Activated CD4-positive, alpha-beta memory T cell treated with anti-CD3 and anti-CD28 coated beads, Interleukin-2, amount 10 ng/mL, durations not matched to agents 7 days and 5 days (primary cell): Measurements from ENCODE around the gene TBC1D5. TPM values are rescaled to one million over a fixed set of nuclear protein-coding genes. Genes with fewer than 3 reads are reported as not detected.
"Not testable (repeated sequence)": the region's sequence is repeated elsewhere in the genome, so short reads cannot be mapped to it uniquely, and the experiment has no call there.

ENCODE experiments used
- CTCF ChIA-PET: fragments of 350-600 bp; sonication (Branson Sonifier 250); formaldehyde crosslinking; loops from one replicate; lab custom pipeline; 2021; ENCODE audit warnings: antibody characterized with exemption, inconsistent platforms; lab: Charles Lee
- POLR2A ChIA-PET: fragments of 350-600 bp; sonication (Branson Sonifier 250); formaldehyde crosslinking; loops from one replicate; lab custom pipeline; 2021; ENCODE audit warnings: antibody characterized with exemption; lab: Charles Lee
- DNase-seq: peaks from one replicate; pipeline ENCODE4 v3.0.0-alpha.2; 2020
- H3K27ac Mint-ChIP-seq: one replicate; pipeline ENCODE4 v1.8.0; 2021; ENCODE audit warnings: mild to moderate bottlenecking, mixed read lengths
- H3K27me3 Mint-ChIP-seq: one replicate; pipeline ENCODE4 v1.8.0; 2021; ENCODE audit warnings: mixed read lengths
- H3K36me3 Mint-ChIP-seq: one replicate; pipeline ENCODE4 v1.8.0; 2021; ENCODE audit warnings: low read depth, mixed read lengths
- H3K4me1 Mint-ChIP-seq: one replicate; pipeline ENCODE4 v1.8.0; 2021; ENCODE audit warnings: mixed read lengths
- H3K4me3 Mint-ChIP-seq: one replicate; pipeline ENCODE4 v1.8.0; 2021; ENCODE audit warnings: mild to moderate bottlenecking, mixed read lengths
- H3K9me3 Mint-ChIP-seq: one replicate; pipeline ENCODE4 v1.8.0; 2021; ENCODE audit warnings: mixed read lengths
- total RNA-seq, 2 experiments: library from RNA; stranded (reverse); gene quantifications; one replicate each; pipeline ENCODE4 v1.2.3, GENCODE V29; 2021

TBC1D5 gene
- total RNA-seq, 2 experiments from 2014 or later, result 49.9 to 50.8 TPM

- peaks cover 8% of the 10 kb centered on the region for H3K36me3 Mint-ChIP-seq
- ChIA-PET POLR2A (no interaction called here), CTCF (no interaction called here)
- H3K4me3 Mint-ChIP-seq, result no peak overlapping the region
- H3K27me3 Mint-ChIP-seq, result peaks cover 3% of the 10 kb centered on the region
- peaks cover 14% of the 10 kb centered on the region for H3K4me1 Mint-ChIP-seq
- no peak for DNase-seq
- H3K9me3 Mint-ChIP-seq, result peaks cover 6% of the 10 kb centered on the region
- H3K27ac Mint-ChIP-seq, result no peak overlapping the region
Measured at GRCh38 chr3:17140670-17141505, 601.5 kb downstream of the TBC1D5 start.

GRCh38 chr3:17138246-17139039 lies 604.0 kb downstream of the TBC1D5 start:
- no peak for DNase-seq
- Mint-ChIP-seq H3K4me3 (no peak overlapping the region), H3K36me3 (peaks cover 5% of the 10 kb centered on the region), H3K4me1 (no peaks in the 10 kb centered on the region), H3K9me3 (peaks cover 6% of the 10 kb centered on the region), H3K27me3 (peaks cover 3% of the 10 kb centered on the region), H3K27ac (no peak overlapping the region)
- ChIA-PET POLR2A (no interaction called here), CTCF (interaction anchor here (1.7 kb wide), 1 partner anchor 13 kb away, joined by 6 read pairs; no protein-coding TSS in a partner anchor)

- ChIA-PET CTCF (no interaction called here), POLR2A (no interaction called here)
- no peak for DNase-seq
- no peak overlapping the region for H3K4me3 Mint-ChIP-seq
- H3K9me3 Mint-ChIP-seq, result peaks cover 2% of the 10 kb centered on the region
- peaks cover 3% of the 10 kb centered on the region for H3K27me3 Mint-ChIP-seq
- H3K4me1 Mint-ChIP-seq, result no peaks in the 10 kb centered on the region
- no peaks in the 10 kb centered on the region for H3K36me3 Mint-ChIP-seq
- H3K27ac Mint-ChIP-seq, result no peak overlapping the region
Measured at GRCh38 chr3:17137321-17137826, 605.1 kb downstream of the TBC1D5 start.

GRCh38 chr3:17136136-17136721 lies 606.2 kb downstream of the TBC1D5 start:
- Mint-ChIP-seq H3K4me1 (no peaks in the 10 kb centered on the region), H3K27me3 (peaks cover 3% of the 10 kb centered on the region), H3K9me3 (peaks cover 2% of the 10 kb centered on the region), H3K36me3 (no peaks in the 10 kb centered on the region), H3K4me3 (no peak overlapping the region), H3K27ac (no peak overlapping the region)
- ChIA-PET POLR2A (no interaction called here), CTCF (interaction anchor here (0.6 kb wide), 1 partner anchor 855 kb away, joined by 3 read pairs; no protein-coding TSS in a partner anchor)
- DNase-seq, result no peak

GRCh38 chr3:17135696-17136095 lies 606.7 kb downstream of the TBC1D5 start:
- no peaks in the 10 kb centered on the region for H3K36me3 Mint-ChIP-seq
- no peak overlapping the region for H3K27ac Mint-ChIP-seq
- H3K4me3 Mint-ChIP-seq, result no peak overlapping the region
- POLR2A ChIA-PET, result no interaction called here
- H3K4me1 Mint-ChIP-seq, result no peaks in the 10 kb centered on the region
- DNase-seq, result no peak
- peaks cover 2% of the 10 kb centered on the region for H3K9me3 Mint-ChIP-seq
- CTCF ChIA-PET, result no interaction called here
- H3K27me3 Mint-ChIP-seq, result peaks cover 3% of the 10 kb centered on the region

DNA sequence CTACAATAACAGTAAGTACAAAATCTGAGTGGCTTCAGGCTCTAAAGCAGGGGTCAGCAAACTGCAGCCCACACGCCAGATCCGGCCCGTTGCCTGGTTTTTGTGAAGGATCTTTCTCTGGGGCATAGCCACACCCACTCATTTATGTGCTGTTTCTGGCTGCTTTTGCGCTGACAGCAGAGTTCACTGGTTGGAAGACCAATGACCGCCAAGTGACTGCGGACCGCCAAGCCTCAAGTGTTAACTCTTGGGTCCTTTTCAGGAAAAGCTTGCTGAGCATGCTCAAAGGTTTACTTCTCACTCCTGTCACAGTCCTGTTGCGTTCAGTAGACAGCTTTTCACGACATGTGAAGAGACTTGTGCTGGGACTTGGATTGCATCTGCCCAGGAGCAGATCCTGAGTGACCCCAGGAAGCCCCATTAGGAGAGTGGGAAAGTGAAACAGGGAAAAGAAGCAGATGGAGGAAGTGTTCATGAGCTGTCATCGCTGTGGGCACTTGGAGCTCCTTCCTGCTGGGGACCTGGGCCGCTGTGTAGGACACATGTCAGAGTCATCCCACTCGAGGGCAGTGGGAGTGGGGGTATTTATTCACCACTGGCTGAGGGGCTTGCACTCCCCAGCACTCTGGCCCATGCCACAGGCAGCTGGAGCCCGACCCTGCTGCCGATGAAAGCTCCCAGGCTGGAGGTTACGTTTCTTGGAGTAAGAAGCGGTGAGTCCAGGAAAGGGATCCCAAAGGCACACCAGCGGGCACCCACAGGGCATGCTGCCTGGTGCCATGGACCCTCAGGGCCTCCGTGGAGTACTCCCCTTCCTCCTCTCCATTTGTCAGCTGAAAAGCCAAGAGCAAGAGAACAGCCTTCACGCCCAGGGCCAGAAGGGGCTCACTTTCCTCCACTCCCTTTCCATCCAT lies 608.5 kb downstream of the TBC1D5 start:
- no peaks in the 10 kb centered on the region for H3K27me3 Mint-ChIP-seq
- ChIA-PET POLR2A (interaction anchor here (0.5 kb wide), 2 partner anchors 14 to 80 kb away, joined by 3 to 5 read pairs; no protein-coding TSS in a partner anchor), CTCF (no interaction called here)
- no peaks in the 10 kb centered on the region for H3K4me1 Mint-ChIP-seq
- peaks cover 3% of the 10 kb centered on the region for H3K36me3 Mint-ChIP-seq
- DNase-seq, result no peak
- H3K9me3 Mint-ChIP-seq, result peaks cover 10% of the 10 kb centered on the region
- H3K27ac Mint-ChIP-seq, result no peak overlapping the region
- H3K4me3 Mint-ChIP-seq, result no peak overlapping the region

- Mint-ChIP-seq H3K4me3 (no peak overlapping the region), H3K36me3 (peaks cover 7% of the 10 kb centered on the region), H3K27me3 (no peaks in the 10 kb centered on the region), H3K9me3 (peaks cover 15% of the 10 kb centered on the region), H3K4me1 (no peaks in the 10 kb centered on the region), H3K27ac (no peak overlapping the region)
- ChIA-PET POLR2A (no interaction called here), CTCF (no interaction called here)
- DNase-seq, result no peak
Measured at GRCh38 chr3:17132286-17133115, 609.9 kb downstream of the TBC1D5 start.

- no peak overlapping the region for H3K4me3 Mint-ChIP-seq
- no peak overlapping the region for H3K27ac Mint-ChIP-seq
- H3K36me3 Mint-ChIP-seq, result peaks cover 7% of the 10 kb centered on the region
- no peaks in the 10 kb centered on the region for H3K27me3 Mint-ChIP-seq
- no peak for DNase-seq
- H3K4me1 Mint-ChIP-seq, result no peaks in the 10 kb centered on the region
- ChIA-PET CTCF (no interaction called here), POLR2A (no interaction called here)
- peaks cover 18% of the 10 kb centered on the region for H3K9me3 Mint-ChIP-seq
Measured at GRCh38 chr3:17130956-17131355, 611.5 kb downstream of the TBC1D5 start.

GRCh38 chr3:17129556-17129955 lies 612.9 kb downstream of the TBC1D5 start:
- DNase-seq, result no peak
- Mint-ChIP-seq H3K4me3 (no peak overlapping the region), H3K9me3 (peaks cover 16% of the 10 kb centered on the region), H3K27ac (no peak overlapping the region), H3K36me3 (peaks cover 7% of the 10 kb centered on the region), H3K27me3 (no peaks in the 10 kb centered on the region), H3K4me1 (no peaks in the 10 kb centered on the region)
- POLR2A ChIA-PET, result no interaction called here
- CTCF ChIA-PET, result no interaction called here

DNA sequence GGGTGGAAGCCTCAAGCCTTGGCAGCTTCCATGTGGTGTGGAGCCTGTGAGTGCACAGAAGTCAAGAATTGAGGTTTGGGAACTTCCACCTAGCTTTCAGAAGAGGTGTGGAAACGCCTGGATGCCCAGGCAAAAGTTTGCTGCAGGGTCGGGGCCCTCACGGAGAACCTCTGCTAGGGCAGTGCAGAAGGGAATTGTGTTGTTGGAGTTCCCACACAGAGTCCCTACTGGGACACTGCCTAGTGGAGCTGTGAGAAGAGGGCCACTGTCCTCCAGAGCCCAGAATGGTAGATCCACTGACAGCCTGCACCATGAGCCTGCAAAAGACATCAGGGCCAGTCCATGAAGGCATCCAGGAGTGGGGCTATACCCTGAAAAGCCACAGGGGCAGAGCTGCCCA lies 613.8 kb downstream of the TBC1D5 start:
- H3K27ac Mint-ChIP-seq, H3K36me3 Mint-ChIP-seq, H3K4me1 Mint-ChIP-seq, POLR2A ChIA-PET, DNase-seq, H3K4me3 Mint-ChIP-seq, H3K27me3 Mint-ChIP-seq, CTCF ChIA-PET: not testable (repeated sequence)
- peaks cover 16% of the 10 kb centered on the region for H3K9me3 Mint-ChIP-seq

DNA sequence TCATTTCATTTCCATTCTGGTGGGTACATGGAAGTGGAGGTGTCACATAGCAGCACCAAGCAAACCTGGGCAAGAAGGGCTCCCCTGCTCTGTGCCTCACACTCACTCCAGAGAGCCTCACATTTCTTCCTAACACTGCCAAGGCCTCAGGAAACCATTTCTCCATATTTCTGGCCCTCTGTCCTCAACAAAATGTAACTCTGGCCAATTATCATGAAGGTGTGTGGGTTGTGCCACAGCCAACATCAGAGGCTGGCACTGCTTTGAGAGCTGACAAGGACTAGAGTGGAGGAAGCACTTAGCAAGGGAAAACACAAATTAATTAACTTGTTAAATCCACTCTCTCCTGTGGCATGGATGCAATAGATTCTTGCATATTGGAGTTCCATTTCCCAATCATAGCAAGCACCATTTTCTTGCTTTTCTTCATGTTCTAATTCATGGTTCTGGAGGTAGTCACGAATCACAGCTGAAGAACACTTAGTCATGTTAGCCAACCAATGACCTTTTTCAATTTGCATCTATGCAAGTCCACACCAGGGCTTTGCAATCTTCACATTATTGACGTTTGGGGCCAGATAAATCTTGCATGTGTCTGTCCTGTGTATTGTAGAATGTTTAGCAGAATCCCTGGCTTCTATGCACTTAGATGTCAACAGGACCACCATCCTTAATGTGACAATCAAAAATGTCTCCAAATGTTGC lies 616.5 kb downstream of the TBC1D5 start:
- peaks cover 7% of the 10 kb centered on the region for H3K36me3 Mint-ChIP-seq
- DNase-seq, result no peak
- H3K9me3 Mint-ChIP-seq, result peaks cover 23% of the 10 kb centered on the region
- H3K27me3 Mint-ChIP-seq, result no peaks in the 10 kb centered on the region
- ChIA-PET CTCF (no interaction called here), POLR2A (no interaction called here)
- H3K4me3 Mint-ChIP-seq, result no peak overlapping the region
- H3K27ac Mint-ChIP-seq, result no peak overlapping the region
- H3K4me1 Mint-ChIP-seq, result no peaks in the 10 kb centered on the region
